H1 (cell line): ENCODE data around the gene ZNF414. TPM values are rescaled to one million over a fixed set of nuclear protein-coding genes. Genes with fewer than 3 reads are reported as not detected.

Source experiments
- CTCF ChIA-PET: fragments of 300-600 bp; sonication (Branson Sonifier 250); formaldehyde crosslinking; loops from one replicate; lab custom pipeline; 2021; ENCODE audit not compliant: partially characterized antibody; lab: Charles Lee
- POLR2A ChIA-PET: fragments of 300-600 bp; sonication (Branson Sonifier 250); formaldehyde crosslinking; loops from one replicate; lab custom pipeline; 2021; ENCODE audit warnings: inconsistent platforms; ENCODE audit not compliant: partially characterized antibody; lab: Charles Lee
- DNase-seq, 2 experiments: peaks; one replicate each; pipeline versions ENCODE4 v3.0.0 to v3.0.0-alpha.2; 2010 to 2022; ENCODE audit warnings: low spot score in 2 of 2, low read depth in 1 of 2, mixed read lengths in 1 of 2
- FAIRE-seq: peaks from 2 replicates; lab custom pipeline; 2011; peaks lifted over from hg19 to GRCh38; lab: Jason Lieb, UNC
- H2AFZ ChIP-seq: 2 replicates; pipeline ENCODE4 v1.8.1; 2012; ENCODE audit warnings: low read length, inconsistent platforms
- H2AK5ac ChIP-seq: 2 replicates; pipeline ENCODE4 v1.6.1; 2013; ENCODE audit warnings: low read depth, low read length
- H2BK120ac ChIP-seq: replicated peaks from 2 replicates; pipeline ENCODE3; 2013; ENCODE audit warnings: low read depth, low read length, inconsistent platforms
- H2BK12ac ChIP-seq: 2 replicates; pipeline ENCODE4 v1.6.1; 2013; ENCODE audit warnings: low read depth, low read length
- H2BK15ac ChIP-seq: 2 replicates; pipeline ENCODE4 v1.6.1; 2013; ENCODE audit warnings: low read length
- H2BK20ac ChIP-seq: 2 replicates; pipeline ENCODE4 v1.6.1; 2013; ENCODE audit warnings: low read length
- H2BK5ac ChIP-seq: 2 replicates; pipeline ENCODE4 v1.6.1; 2013; ENCODE audit warnings: low read depth, low read length
- H3K14ac ChIP-seq: 2 replicates; pipeline ENCODE4 v1.6.1; 2013; ENCODE audit warnings: inconsistent platforms; ENCODE audit not compliant: insufficient read length
- H3K18ac ChIP-seq: 2 replicates; pipeline ENCODE4 v1.6.1; 2013; ENCODE audit warnings: low read length; ENCODE audit errors: extremely low read depth
- H3K23ac ChIP-seq: 2 replicates; pipeline ENCODE4 v1.6.1; 2013; ENCODE audit warnings: inconsistent platforms; ENCODE audit not compliant: insufficient read length
- H3K23me2 ChIP-seq: 2 replicates; pipeline ENCODE4 v1.6.1; 2013; ENCODE audit warnings: low read depth, low read length
- H3K27ac ChIP-seq: 2 replicates; pipeline ENCODE4 v1.6.1; 2011; ENCODE audit warnings: low read depth, low read length, inconsistent platforms
- H3K27me3 ChIP-seq, 4 experiments: replicated peaks in 1 of 4; 1 replicate in 1 of 4; 2 replicates in 3 of 4; pipeline versions ENCODE4 v1.6.1 to v1.8.1; 2011 to 2013; ENCODE audit warnings: low read length in 3 of 4, mild to moderate bottlenecking in 3 of 4, inconsistent platforms in 2 of 4, mixed read lengths in 2 of 4, moderate library complexity in 1 of 4; ENCODE audit not compliant: control insufficient read depth in 3 of 4, insufficient read depth in 3 of 4; ENCODE audit errors: extremely low read depth in 1 of 4
- H3K36me3 ChIP-seq, 4 experiments: 2 replicates each; pipeline versions ENCODE4 v1.6.1 to v1.8.1; 2011 to 2013; ENCODE audit warnings: mild to moderate bottlenecking in 4 of 4, low read length in 3 of 4, moderate library complexity in 2 of 4, control low read depth in 1 of 4, inconsistent platforms in 1 of 4; ENCODE audit not compliant: insufficient read depth in 4 of 4, control insufficient read depth in 2 of 4
- H3K4ac ChIP-seq: replicated peaks from 2 replicates; pipeline ENCODE3; 2013; ENCODE audit warnings: low read length, low read depth, mixed read lengths, inconsistent platforms; ENCODE audit not compliant: insufficient read length
- H3K4me1 ChIP-seq, 4 experiments: replicated peaks in 1 of 4; 1 replicate in 1 of 4; 2 replicates in 3 of 4; pipeline versions ENCODE4 v1.6.1 to v1.8.1; 2011 to 2013; ENCODE audit warnings: low read length in 3 of 4, inconsistent platforms in 2 of 4, mixed read lengths in 1 of 4; ENCODE audit not compliant: insufficient read depth in 4 of 4, control insufficient read depth in 3 of 4
- H3K4me2 ChIP-seq, 2 experiments: 2 replicates each; pipeline versions ENCODE4 v1.6.1 to v1.8.1; 2011 to 2013; ENCODE audit warnings: low read depth in 2 of 2, low read length in 2 of 2, control low read depth in 1 of 2, inconsistent platforms in 1 of 2, mild to moderate bottlenecking in 1 of 2; ENCODE audit not compliant: insufficient read depth in 1 of 2
- H3K4me3 ChIP-seq, 4 experiments: fragments of 200-600, 300-600 bp in 1 of 4; sonication (generic), shearing (Covaris generic), sonication (Bioruptor Twin) in 1 of 4; 2 replicates each; pipeline versions ENCODE4 v1.5.1 to v1.8.1; 2011 to 2016; ENCODE audit warnings: low read length in 4 of 4, low read depth in 3 of 4, control low read depth in 2 of 4, inconsistent platforms in 2 of 4, mild to moderate bottlenecking in 2 of 4, mixed read lengths in 1 of 4, moderate library complexity in 1 of 4; ENCODE audit not compliant: insufficient read depth in 2 of 4; ENCODE audit errors: extremely low read depth in 1 of 4
- H3K56ac ChIP-seq: replicated peaks from 2 replicates; pipeline ENCODE3; 2013; ENCODE audit warnings: low read depth, mild to moderate bottlenecking, mixed read lengths, low read length, inconsistent platforms; ENCODE audit not compliant: insufficient read length
- H3K79me1 ChIP-seq: 2 replicates; pipeline ENCODE4 v1.6.1; 2013; ENCODE audit warnings: low read depth, low read length, control low read depth
- H3K79me2 ChIP-seq, 2 experiments: 2 replicates each; pipeline versions ENCODE4 v1.6.1 to v1.8.1; 2012 to 2013; ENCODE audit warnings: low read length in 2 of 2, mild to moderate bottlenecking in 2 of 2, inconsistent platforms in 1 of 2; ENCODE audit not compliant: insufficient read depth in 2 of 2, control insufficient read depth in 1 of 2
- H3K9ac ChIP-seq, 4 experiments: replicated peaks in 1 of 4; 1 replicate in 1 of 4; 2 replicates in 3 of 4; pipeline versions ENCODE4 v1.6.1 to v1.8.1; 2011 to 2013; ENCODE audit warnings: low read depth in 3 of 4, low read length in 3 of 4, control low read depth in 2 of 4, mild to moderate bottlenecking in 2 of 4, moderate library complexity in 2 of 4, inconsistent platforms in 1 of 4; ENCODE audit errors: extremely low read depth in 1 of 4
- H3K9me3 ChIP-seq, 2 experiments: 2 replicates each; pipeline versions ENCODE4 v1.6.1 to v1.8.1; 2012 to 2013; ENCODE audit warnings: mild to moderate bottlenecking in 2 of 2, moderate library complexity in 2 of 2, control low read depth in 1 of 2, inconsistent platforms in 1 of 2, low read depth in 1 of 2, low read length in 1 of 2, mixed read lengths in 1 of 2; ENCODE audit not compliant: insufficient read depth in 2 of 2
- H4K20me1 ChIP-seq, 2 experiments: replicated peaks in 1 of 2; 2 replicates each; pipeline versions ENCODE3 to v1.8.1; 2011 to 2013; ENCODE audit warnings: inconsistent platforms in 2 of 2, low read length in 2 of 2, mild to moderate bottlenecking in 1 of 2; ENCODE audit not compliant: insufficient read depth in 2 of 2, control insufficient read depth in 1 of 2
- H4K5ac ChIP-seq: 2 replicates; pipeline ENCODE4 v1.6.1; 2013; ENCODE audit warnings: low read length, low read depth, mixed read lengths, inconsistent platforms; ENCODE audit not compliant: insufficient read length
- H4K8ac ChIP-seq: 2 replicates; pipeline ENCODE4 v1.8.0; 2013; ENCODE audit warnings: mild to moderate bottlenecking, moderate library complexity, low read length, inconsistent platforms; ENCODE audit not compliant: insufficient read depth; ENCODE audit errors: extremely low read depth
- H4K91ac ChIP-seq: replicated peaks from 2 replicates; pipeline ENCODE3; 2013; ENCODE audit warnings: low read length, mixed read lengths, inconsistent platforms; ENCODE audit not compliant: insufficient read length
- BRCA1 ChIP-seq: IDR thresholded peaks from 2 replicates; pipeline ENCODE4 v1.6.1; 2012; ENCODE audit warnings: low read depth, low read length, improper control_type of control experiment
- CHD2 ChIP-seq: IDR thresholded peaks from 2 replicates; pipeline ENCODE4 v1.6.1; 2012; ENCODE audit warnings: low read length, improper control_type of control experiment
- CREB1 ChIP-seq: IDR thresholded peaks from 2 replicates; pipeline ENCODE4 v1.6.1; 2012; ENCODE audit warnings: inconsistent platforms
- CTBP2 ChIP-seq: IDR thresholded peaks from 2 replicates; pipeline ENCODE4 v1.7.0; 2011; ENCODE audit warnings: borderline replicate concordance, mild to moderate bottlenecking, moderate library complexity, mixed read lengths, low read length; ENCODE audit not compliant: insufficient read depth, insufficient read length
- E2F6 ChIP-seq: IDR thresholded peaks from 2 replicates; pipeline ENCODE4 v1.6.1; 2012; ENCODE audit warnings: inconsistent platforms
- EP300 ChIP-seq, 2 experiments: IDR thresholded peaks; 1 replicate in 1 of 2; 2 replicates in 1 of 2; pipeline ENCODE4 v1.6.1; 2011 to 2012; ENCODE audit warnings: low read depth in 2 of 2, low read length in 2 of 2, mild to moderate bottlenecking in 2 of 2, borderline replicate concordance in 1 of 2, inconsistent platforms in 1 of 2, moderate library complexity in 1 of 2
- GABPA ChIP-seq: IDR thresholded peaks from 2 replicates; pipeline ENCODE4 v1.6.1; 2011; ENCODE audit warnings: mild to moderate bottlenecking, low read length, moderate library complexity, borderline replicate concordance; ENCODE audit not compliant: insufficient read depth
- JUN ChIP-seq: IDR thresholded peaks from 2 replicates; pipeline ENCODE4 v1.6.1; 2011; ENCODE audit warnings: low read depth, mild to moderate bottlenecking, improper control_type of control experiment, low read length
- NANOG ChIP-seq: IDR thresholded peaks from 2 replicates; pipeline ENCODE4 v1.6.1; 2011; ENCODE audit warnings: low read length, low read depth, mild to moderate bottlenecking, inconsistent platforms; ENCODE audit not compliant: insufficient read depth, poor library complexity, severe bottlenecking
- RAD21 ChIP-seq, 2 experiments: IDR thresholded peaks in 1 of 2; conservative IDR thresholded peaks in 1 of 2; 2 replicates each; pipeline ENCODE4 v1.6.1; 2011; ENCODE audit warnings: low read depth in 2 of 2, low read length in 2 of 2, improper control_type of control experiment in 1 of 2, inconsistent platforms in 1 of 2, mild to moderate bottlenecking in 1 of 2, moderate library complexity in 1 of 2
- SRF ChIP-seq: IDR thresholded peaks from 2 replicates; pipeline ENCODE4 v1.6.1; 2011; ENCODE audit warnings: mild to moderate bottlenecking, low read depth, low read length, moderate library complexity
- TAF7 ChIP-seq: optimal IDR thresholded peaks from 2 replicates; pipeline ENCODE3; 2011; ENCODE audit warnings: low read depth, mild to moderate bottlenecking, inconsistent platforms, low read length, moderate library complexity, borderline replicate concordance
- WGBS, 2 experiments: shearing (Covaris generic) in 1 of 2; methylation state at CpG; one replicate each; pipeline versions ENCODE4 v1.1.6 to v1.1.7; 2013 to 2015; ENCODE audit warnings: low lambda C conversion rate in 2 of 2, mixed read lengths in 2 of 2, inconsistent platforms in 1 of 2, low coverage in 1 of 2, missing lambda C conversion rate in 1 of 2; ENCODE audit not compliant: insufficient replicate concordance in 2 of 2, insufficient coverage in 1 of 2, insufficient read length in 1 of 2; ENCODE audit errors: extremely low coverage in 1 of 2, missing lambda C conversion rate in 1 of 2; 5-methylcytosine and 5-hydroxymethylcytosine counted together
- polyA plus RNA-seq, 7 experiments: library from polyadenylated mRNA; depleted of rRNA in 3 of 7; stranded (reverse) in 5 of 7; unstranded in 2 of 7; fragments of >200 nt in 5 of 7; fragments of 200-250 nt in 2 of 7; gene quantifications; 1 replicate in 5 of 7; 2 replicates in 1 of 7; 4 replicates in 1 of 7; pipeline versions ENCODE4 v1.2.1 to v1.2.3, GENCODE V29; 2011 to 2013; ENCODE audit warnings: missing spikeins in 2 of 7, mixed read lengths in 2 of 7
- total RNA-seq: library from RNA; stranded (reverse); fragmentation: NEBNext Ultra II Directional; extraction: Animal tissue kit (Norgen Biotek cat#: 25700); gene quantifications from 2 replicates; pipeline ENCODE4 v1.2.1, GENCODE V29; 2021

The ZNF414 gene
- total and polyA plus RNA-seq, 2 of the 8 experiments (the other 6 are each of a cell fraction or from before 2014, with no cell fraction given) = 9.7 to 26.8 TPM

DNA sequence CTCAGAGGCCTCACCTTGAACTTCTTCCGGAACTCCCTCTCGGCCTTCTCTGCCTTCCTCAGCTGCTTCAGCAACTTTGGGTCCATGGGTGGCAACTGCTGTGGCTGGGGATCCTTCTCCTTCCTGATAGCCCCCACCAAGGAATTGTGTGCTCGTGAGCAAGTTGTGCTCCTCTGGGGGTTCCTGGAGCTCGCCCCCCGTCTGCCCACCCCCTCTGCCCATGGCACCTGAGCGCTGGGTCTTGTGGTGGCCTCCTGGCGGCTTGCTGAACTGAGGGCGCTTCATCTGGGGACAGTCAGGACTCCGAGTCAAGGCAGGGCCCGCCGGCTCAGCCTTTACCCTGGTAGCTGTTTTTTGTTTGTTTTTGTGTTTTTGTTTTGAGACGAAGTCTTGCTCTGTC is 23.1 kb downstream of the ZNF414 start:
- Histone ChIP-seq H2BK15ac (no peak overlapping the region), H2BK20ac (no peak overlapping the region), H3K79me1 (peaks cover 5% of the 10 kb centered on the region; the same call in 1 of the 2 replicates), H2BK5ac (no peak overlapping the region; the same call in 1 of the 2 replicates), H3K14ac (no peak overlapping the region), H3K23me2 (no peaks in the 10 kb centered on the region), H4K20me1 (peaks cover 6 to 18% of the 10 kb centered on the region in 2 experiments), H4K8ac (no peak overlapping the region), H4K91ac (no peak overlapping the region), H2AFZ (no peak overlapping the region), H2BK12ac (no peak overlapping the region), H3K23ac (no peak overlapping the region), H3K27me3 (no peaks in the 10 kb centered on the region), H3K27ac (no peak overlapping the region), H3K9ac (no peak overlapping the region), H3K4ac (no peak overlapping the region), H2AK5ac (no peak overlapping the region), H3K4me1 (peaks cover 0 to 2% (median under 1%) of the 10 kb centered on the region in 4 experiments; a peak in 1 of 7 replicates), H2BK120ac (no peak overlapping the region), H4K5ac (no peak overlapping the region), H3K36me3 (peaks cover 10 to 32% (median 22%) of the 10 kb centered on the region in 4 experiments; a peak in 7 of 8 replicates), H3K4me2 (no peak overlapping the region), H3K79me2 (peaks cover 0 to 6% of the 10 kb centered on the region in 2 experiments; a peak in 1 of 4 replicates), H3K4me3 (no peak overlapping the region), H3K9me3 (no peaks in the 10 kb centered on the region), H3K56ac (no peak overlapping the region), H3K18ac (no peak overlapping the region)
- FAIRE-seq (no peak), DNase-seq (no peak)
- ChIA-PET CTCF (interaction anchor here (0.6 to 1.5 kb wide), 4 partner anchors 9 to 1598 kb away, joined by 3 to 4 read pairs (median 4); partner anchors contain the start of gene MYO1F), POLR2A (interaction anchor here (0.9 to 2.0 kb wide), 11 partner anchors 9 to 92 kb away, joined by 3 to 6 read pairs (median 3); partner anchors contain the start of gene ZNF414)
- WGBS, 2 experiments = 97% methylated on average over 11 of the region's 12 CpGs; no CpG with 5 or more reads in 1 of the 2 experiments
- TF ChIP-seq CTBP2 (no peak), JUN (no peak), NANOG (no peak), CHD2 (no peak), BRCA1 (no peak), E2F6 (no peak), EP300 (IDR thresholded peaks at IDR 0.05; ENCODE audit: borderline replicate concordance in 1 of 2, low read depth in 2 of 2, low read length in 2 of 2) (no peak), RAD21 (IDR thresholded peaks at IDR 0.05 in 1 of 2, conservative IDR thresholded peaks at IDR 0.05 in 1 of 2; ENCODE audit: low read depth in 2 of 2, low read length in 2 of 2) (no peak), CREB1 (no peak), TAF7 (no peak), GABPA (no peak), SRF (no peak)
